PC-3 (cell line): ENCODE data around the gene NANS. TPM values are rescaled to one million over a fixed set of nuclear protein-coding genes. Genes with fewer than 3 reads are reported as not detected.

ENCODE experiments used
- ATAC-seq: fragments of 200-7000 bp; cut with Tn5 transposase; 2 replicates; pipeline ENCODE4 v1.9.1; 2020; ENCODE audit warnings: mild to moderate bottlenecking, moderate library complexity
- BruUV-seq: library from RNA; stranded (reverse); fragments of 400-500 nt; replicated peaks from 2 replicates; lab custom pipeline; 2021; lab: Mats Ljungman, UMichigan
- CTCF ChIA-PET: fragments of 300-600 bp; sonication (Branson Sonifier 250); formaldehyde crosslinking; loops from one replicate; lab custom pipeline; 2022; ENCODE audit warnings: antibody characterized with exemption; lab: Charles Lee
- POLR2A ChIA-PET: fragments of 300-600 bp; sonication (Branson Sonifier 250); formaldehyde crosslinking; loops from one replicate; lab custom pipeline; 2022; ENCODE audit warnings: antibody characterized with exemption; ENCODE audit not compliant: unreplicated experiment; lab: Charles Lee
- DNase-seq: peaks from one replicate; pipeline ENCODE4 v3.0.0-alpha.2; 2015
- H2AFZ ChIP-seq: fragments of 300-600 bp; sonication (generic); 2 replicates; pipeline ENCODE4 v1.6.0; 2016; ENCODE audit warnings: antibody characterized with exemption, low read length
- H3F3A ChIP-seq: fragments of 300-600 bp; sonication (generic); one replicate; pipeline ENCODE4 v1.6.0; 2017; ENCODE audit warnings: antibody characterized with exemption, low read length, control low read depth, mild to moderate bottlenecking; ENCODE audit not compliant: unreplicated experiment
- H3K27ac ChIP-seq: fragments of 300-600 bp; sonication (generic); 2 replicates; pipeline ENCODE4 v1.5.1; 2016; ENCODE audit warnings: mild to moderate bottlenecking, low read length
- H3K27me3 ChIP-seq: fragments of 300-600 bp; sonication (generic); 2 replicates; pipeline ENCODE4 v1.6.1; 2016; ENCODE audit warnings: low read length, mixed read lengths
- H3K36me3 ChIP-seq: fragments of 300-600 bp; sonication (generic); 2 replicates; pipeline ENCODE4 v1.6.1; 2016; ENCODE audit warnings: low read depth, mixed run types, low read length, mixed read lengths
- H3K4me1 ChIP-seq: fragments of 300-600 bp; sonication (generic); 2 replicates; pipeline ENCODE4 v1.5.1; 2016; ENCODE audit warnings: low read length; ENCODE audit not compliant: insufficient read depth
- H3K4me2 ChIP-seq: fragments of 300-600 bp; sonication (generic); 2 replicates; pipeline ENCODE4 v1.6.0; 2016; ENCODE audit warnings: low read length
- H3K4me3 ChIP-seq: fragments of 300-600 bp; sonication (generic); 2 replicates; pipeline ENCODE4 v1.5.1; 2016; ENCODE audit warnings: mild to moderate bottlenecking, low read length, mixed read lengths
- H3K79me2 ChIP-seq: fragments of 300-600 bp; sonication (generic); 2 replicates; pipeline ENCODE4 v1.6.1; 2017; ENCODE audit warnings: low read length, mixed read lengths
- H3K9ac ChIP-seq: fragments of 300-600 bp; sonication (generic); 2 replicates; pipeline ENCODE4 v1.6.0; 2016; ENCODE audit warnings: mild to moderate bottlenecking, low read length
- H3K9me2 ChIP-seq: fragments of 300-600 bp; sonication (generic); replicated peaks from 2 replicates; pipeline ENCODE4 v1.6.1; 2016; ENCODE audit warnings: mixed run types, low read length, mixed read lengths
- H3K9me3 ChIP-seq: fragments of 300-600 bp; sonication (generic); 2 replicates; pipeline ENCODE4 v1.6.1; 2016; ENCODE audit warnings: low read length, mixed read lengths
- H4K20me1 ChIP-seq: fragments of 300-600 bp; sonication (generic); 2 replicates; pipeline ENCODE4 v1.6.1; 2016; ENCODE audit warnings: low read length, mixed read lengths
- EZH2 ChIP-seq: fragments of 300-600 bp; sonication (generic); IDR thresholded peaks from one replicate; pipeline ENCODE4 v1.6.1; 2017; ENCODE audit warnings: antibody characterized with exemption, mild to moderate bottlenecking, low read length; ENCODE audit not compliant: unreplicated experiment
- EZH2phosphoT487 ChIP-seq: fragments of 300-600 bp; sonication (generic); IDR thresholded peaks from 2 replicates; pipeline ENCODE4 v1.6.1; 2018; ENCODE audit warnings: mild to moderate bottlenecking, antibody characterized with exemption, low read length, borderline replicate concordance
- intact Hi-C: fragments of 100-400 bp; cut with micrococcal nuclease; formaldehyde crosslinking; loops from 2 replicates; pipeline ENCODE4 v1.9.0; 2023
- total RNA-seq: library from RNA; depleted of rRNA; stranded (reverse); fragments of >200 nt; gene quantifications from 2 replicates; pipeline ENCODE4 v1.2.3, GENCODE V29; 2014
- TF ChIP-seq, protein P1 (sequence below): fragments of 300-600 bp; sonication (generic); conservative IDR thresholded peaks from 2 replicates; pipeline ENCODE4 v1.5.1; 2017; ENCODE audit warnings: antibody characterized with exemption, low read depth, mild to moderate bottlenecking, low read length

The NANS gene
- total RNA-seq, 1 experiment from 2014 or later = 93.0 TPM

DNA sequence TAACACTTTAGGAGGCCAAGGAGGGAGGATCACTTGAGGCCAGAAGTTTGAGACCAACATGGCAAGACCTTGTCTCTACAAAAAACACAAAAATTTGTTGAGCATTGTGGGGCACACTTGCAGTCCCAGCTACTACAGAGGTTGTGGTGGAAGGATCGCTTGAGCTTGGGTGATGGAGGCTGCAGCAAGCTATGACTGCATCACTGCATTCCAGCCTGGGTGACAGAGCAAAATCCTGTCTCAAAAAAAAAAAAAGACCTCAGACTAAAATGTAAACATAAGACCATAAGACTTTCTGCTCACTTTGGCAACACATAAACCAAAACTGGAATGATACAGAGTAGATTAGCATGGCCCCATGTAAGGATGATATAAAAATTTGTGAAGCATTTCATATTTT lies 24.6 kb upstream of the NANS start:
- Histone ChIP-seq H3K79me2 (no peaks in the 10 kb centered on the region), H2AFZ (no peak overlapping the region), H3K9me3 (no peaks in the 10 kb centered on the region), H3F3A (no peaks in the 10 kb centered on the region), H3K4me1 (peaks cover 8% of the 10 kb centered on the region), H3K9me2 (no peaks in the 10 kb centered on the region), H3K4me2 (no peak overlapping the region), H3K9ac (no peak overlapping the region), H3K36me3 (no peaks in the 10 kb centered on the region), H3K27ac (no peak overlapping the region), H4K20me1 (no peaks in the 10 kb centered on the region), H3K4me3 (no peak overlapping the region), H3K27me3 (no peaks in the 10 kb centered on the region)
- intact Hi-C loops = no loop called here
- CTCF ChIA-PET = no interaction called here
- DNase-seq = no peak
- POLR2A ChIA-PET = no interaction called here
- no peak for ATAC-seq
- BruUV-seq = no TSS peak
- no peak for TF ChIP-seq EZH2phosphoT487
- no peak for TF ChIP-seq EZH2
- TF ChIP-seq, protein P1, sequence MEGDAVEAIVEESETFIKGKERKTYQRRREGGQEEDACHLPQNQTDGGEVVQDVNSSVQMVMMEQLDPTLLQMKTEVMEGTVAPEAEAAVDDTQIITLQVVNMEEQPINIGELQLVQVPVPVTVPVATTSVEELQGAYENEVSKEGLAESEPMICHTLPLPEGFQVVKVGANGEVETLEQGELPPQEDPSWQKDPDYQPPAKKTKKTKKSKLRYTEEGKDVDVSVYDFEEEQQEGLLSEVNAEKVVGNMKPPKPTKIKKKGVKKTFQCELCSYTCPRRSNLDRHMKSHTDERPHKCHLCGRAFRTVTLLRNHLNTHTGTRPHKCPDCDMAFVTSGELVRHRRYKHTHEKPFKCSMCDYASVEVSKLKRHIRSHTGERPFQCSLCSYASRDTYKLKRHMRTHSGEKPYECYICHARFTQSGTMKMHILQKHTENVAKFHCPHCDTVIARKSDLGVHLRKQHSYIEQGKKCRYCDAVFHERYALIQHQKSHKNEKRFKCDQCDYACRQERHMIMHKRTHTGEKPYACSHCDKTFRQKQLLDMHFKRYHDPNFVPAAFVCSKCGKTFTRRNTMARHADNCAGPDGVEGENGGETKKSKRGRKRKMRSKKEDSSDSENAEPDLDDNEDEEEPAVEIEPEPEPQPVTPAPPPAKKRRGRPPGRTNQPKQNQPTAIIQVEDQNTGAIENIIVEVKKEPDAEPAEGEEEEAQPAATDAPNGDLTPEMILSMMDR = no peak

DNA sequence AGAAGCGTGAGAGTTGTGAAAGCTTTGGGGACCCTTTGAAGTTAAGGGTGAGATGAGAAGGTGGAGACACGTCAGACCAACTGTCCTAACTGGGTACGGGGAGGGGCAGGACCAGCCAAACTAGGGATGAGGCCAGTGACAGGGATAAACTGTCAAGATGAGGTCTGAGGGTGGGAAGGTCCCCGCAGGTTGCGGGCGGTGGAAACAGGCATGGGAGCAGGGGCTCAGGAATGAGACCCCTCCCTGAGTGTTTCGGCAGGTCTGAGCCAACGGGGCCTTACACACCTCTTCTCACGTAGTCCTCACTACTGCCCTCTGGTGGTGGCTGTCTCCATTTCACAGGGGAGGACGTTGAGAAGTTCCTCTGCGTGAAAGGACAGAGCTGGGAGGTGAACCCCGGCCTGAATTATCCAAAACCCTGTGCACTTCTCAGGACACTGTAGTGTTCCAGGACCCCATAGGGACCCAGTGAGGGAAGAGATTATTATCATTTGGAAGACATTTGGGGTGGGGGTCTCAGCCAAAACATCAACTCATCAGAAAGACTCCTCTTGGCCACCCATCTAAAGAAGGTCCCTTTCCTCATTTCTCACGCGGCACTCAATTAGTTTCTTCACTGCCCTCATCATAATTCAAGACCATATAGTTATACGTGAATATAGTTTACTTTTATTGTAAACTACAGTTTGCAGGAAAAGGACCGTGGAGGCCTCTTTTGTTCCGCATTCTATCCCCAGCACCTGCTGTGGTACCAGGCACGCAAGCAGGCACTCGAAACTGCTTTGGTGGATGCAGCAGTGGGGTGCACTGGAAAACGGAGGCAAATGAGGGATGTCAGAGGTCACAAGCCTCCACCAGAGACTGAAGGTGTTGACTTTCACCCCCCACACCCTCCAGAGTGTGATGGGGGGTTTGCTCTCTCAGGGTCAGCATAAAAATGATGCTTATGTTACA lies 21.7 kb upstream of the NANS start:
- H3K27ac ChIP-seq = peak overlapping the region; percentile 75
- TF ChIP-seq, protein P1 = peak; percentile 72
- no peak for TF ChIP-seq EZH2
- H3K36me3 ChIP-seq = no peaks in the 10 kb centered on the region
- BruUV-seq = no TSS peak
- DNase-seq (peak; percentile 71), ATAC-seq (peak; percentile 42; the same call in 1 of the 2 replicates)
- ChIA-PET CTCF (interaction anchor here (0.5 to 0.6 kb wide), 2 partner anchors 30 to 1679 kb away, joined by 3 to 5 read pairs; no protein-coding TSS in a partner anchor), POLR2A (no interaction called here)
- no peaks in the 10 kb centered on the region for H3K27me3 ChIP-seq
- peak overlapping the region; percentile 5; the same call in 1 of the 2 replicates for H2AFZ ChIP-seq
- H3K9me2 ChIP-seq = no peaks in the 10 kb centered on the region
- H4K20me1 ChIP-seq = no peaks in the 10 kb centered on the region
- H3K79me2 ChIP-seq = no peaks in the 10 kb centered on the region
- H3K4me3 ChIP-seq = no peak overlapping the region
- H3K4me2 ChIP-seq = peak overlapping the region; percentile 36; the same call in 1 of the 2 replicates
- H3K9ac ChIP-seq = no peak overlapping the region
- no peaks in the 10 kb centered on the region for H3F3A ChIP-seq
- H3K9me3 ChIP-seq = no peaks in the 10 kb centered on the region
- H3K4me1 ChIP-seq = peaks cover 8% of the 10 kb centered on the region
- intact Hi-C loops = no loop called here

DNA sequence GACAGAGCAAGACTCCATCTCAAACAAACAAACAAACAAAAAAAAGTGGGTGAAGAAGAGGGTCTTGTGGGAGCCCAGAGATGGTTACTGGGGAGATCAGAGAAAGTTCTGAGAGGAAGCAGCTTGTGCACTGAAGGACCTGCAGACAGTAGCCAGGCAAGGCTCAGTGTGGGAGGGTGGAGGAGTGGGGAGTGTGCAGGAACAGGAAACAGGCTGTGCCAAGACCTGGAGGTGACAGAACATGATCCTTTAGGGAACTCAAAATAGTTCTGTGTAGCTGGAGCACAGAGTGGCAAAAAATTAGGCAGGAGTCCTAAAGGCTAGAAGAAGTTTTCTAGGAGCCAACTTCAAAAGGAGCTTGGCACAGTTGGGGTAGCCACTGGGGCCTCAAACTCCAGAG lies 19.2 kb upstream of the NANS start:
- BruUV-seq = no TSS peak
- H3K79me2 ChIP-seq = no peaks in the 10 kb centered on the region
- no peaks in the 10 kb centered on the region for H3F3A ChIP-seq
- TF ChIP-seq, protein P1 = no peak
- TF ChIP-seq EZH2 (no peak), EZH2phosphoT487 (no peak)
- no peaks in the 10 kb centered on the region for H4K20me1 ChIP-seq
- intact Hi-C loops = no loop called here
- no peak overlapping the region for H3K9ac ChIP-seq
- ATAC-seq = peak; percentile 62
- ChIA-PET CTCF (interaction anchor here (0.5 kb wide), 1 partner anchor 148 kb away, joined by 3 read pairs; no protein-coding TSS in a partner anchor), POLR2A (no interaction called here)
- peak; percentile 31 for DNase-seq
- no peaks in the 10 kb centered on the region for H3K9me3 ChIP-seq
- no peaks in the 10 kb centered on the region for H3K27me3 ChIP-seq
- H3K9me2 ChIP-seq = no peaks in the 10 kb centered on the region
- H3K4me3 ChIP-seq = no peak overlapping the region
- H3K27ac ChIP-seq = no peak overlapping the region
- no peak overlapping the region for H2AFZ ChIP-seq
- no peak overlapping the region for H3K4me2 ChIP-seq
- no peaks in the 10 kb centered on the region for H3K36me3 ChIP-seq
- H3K4me1 ChIP-seq = peaks cover 8% of the 10 kb centered on the region
